ENCODE results near the gene MYO7B. TPM values are rescaled to one million over a fixed set of nuclear protein-coding genes. Genes with fewer than 3 reads are reported as not detected.

MYO7B gene
- total and polyA plus RNA-seq, 2 experiments from 2014 or later: 17.6 to 20.1 TPM

GRCh38 chr2:127490283-127490682, 45.2 kb upstream of the MYO7B start:
- no peak for DNase-seq (ENCODE audit: low spot score)
- Histone ChIP-seq H3K9me2 (replicated peaks; ENCODE audit: insufficient read depth) (no peaks in the 10 kb centered on the region), H2AFZ (no peak overlapping the region), H3K27ac (no peak overlapping the region), H3K36me3 (replicated peaks; ENCODE audit: insufficient read depth, low read depth) (no peaks in the 10 kb centered on the region), H3K4me3 (no peak overlapping the region), H4K20me1 (ENCODE audit: insufficient read depth, poor library complexity, severe bottlenecking) (no peaks in the 10 kb centered on the region), H3K4me1 (ENCODE audit: insufficient read depth) (no peaks in the 10 kb centered on the region), H3K9me3 (ENCODE audit: low read depth) (no peaks in the 10 kb centered on the region), H3K4me2 (no peak overlapping the region), H3K27me3 (no peaks in the 10 kb centered on the region), H3K79me2 (no peaks in the 10 kb centered on the region)
- WGBS (ENCODE audit: low lambda C conversion rate, missing lambda C conversion rate): 97% methylated on average over 4 of the region's 4 CpGs
- TF ChIP-seq CTCF (IDR thresholded peaks at IDR 0.05; ENCODE audit: poor library complexity): no peak
- no peak for TF ChIP-seq EZH2phosphoT487 (IDR thresholded peaks at IDR 0.05; ENCODE audit: low read depth, severe bottlenecking, unreplicated experiment)
- TF ChIP-seq EZH2 (IDR thresholded peaks at IDR 0.05; ENCODE audit: borderline replicate concordance): no peak

GRCh38 chr2:127498386-127498785, 37.1 kb upstream of the MYO7B start:
- Histone ChIP-seq H3K27ac (no peak overlapping the region), H3K9me3 (ENCODE audit: low read depth) (no peaks in the 10 kb centered on the region), H3K79me2 (peaks cover 15% of the 10 kb centered on the region), H3K4me1 (ENCODE audit: insufficient read depth) (no peaks in the 10 kb centered on the region), H3K9me2 (replicated peaks; ENCODE audit: insufficient read depth) (no peaks in the 10 kb centered on the region), H3K36me3 (replicated peaks; ENCODE audit: insufficient read depth, low read depth) (peaks cover 9% of the 10 kb centered on the region), H2AFZ (no peak overlapping the region), H3K4me2 (no peak overlapping the region), H4K20me1 (ENCODE audit: insufficient read depth, poor library complexity, severe bottlenecking) (no peaks in the 10 kb centered on the region), H3K27me3 (no peaks in the 10 kb centered on the region), H3K4me3 (no peak overlapping the region)
- no peak for DNase-seq (ENCODE audit: low spot score)
- TF ChIP-seq EZH2phosphoT487 (IDR thresholded peaks at IDR 0.05; ENCODE audit: low read depth, severe bottlenecking, unreplicated experiment) (no peak), CTCF (IDR thresholded peaks at IDR 0.05; ENCODE audit: poor library complexity) (no peak), EZH2 (IDR thresholded peaks at IDR 0.05; ENCODE audit: borderline replicate concordance) (no peak)
- 89% methylated on average over 2 of the region's 2 CpGs for WGBS (ENCODE audit: low lambda C conversion rate, missing lambda C conversion rate)

GRCh38 chr2:127503491-127503890, 32.0 kb upstream of the MYO7B start:
- Histone ChIP-seq H3K4me2 (no peak overlapping the region), H2AFZ (no peak overlapping the region), H3K9me2 (replicated peaks; ENCODE audit: insufficient read depth) (no peaks in the 10 kb centered on the region), H4K20me1 (ENCODE audit: insufficient read depth, poor library complexity, severe bottlenecking) (peaks cover 25% of the 10 kb centered on the region), H3K4me3 (no peak overlapping the region), H3K27me3 (no peaks in the 10 kb centered on the region), H3K79me2 (peaks cover 66% of the 10 kb centered on the region), H3K27ac (no peak overlapping the region), H3K4me1 (ENCODE audit: insufficient read depth) (peaks cover 9% of the 10 kb centered on the region), H3K36me3 (replicated peaks; ENCODE audit: insufficient read depth, low read depth) (peaks cover 13% of the 10 kb centered on the region), H3K9me3 (ENCODE audit: low read depth) (no peaks in the 10 kb centered on the region)
- no peak for TF ChIP-seq CTCF (IDR thresholded peaks at IDR 0.05; ENCODE audit: poor library complexity)
- no peak for TF ChIP-seq EZH2 (IDR thresholded peaks at IDR 0.05; ENCODE audit: borderline replicate concordance)
- TF ChIP-seq EZH2phosphoT487 (IDR thresholded peaks at IDR 0.05; ENCODE audit: low read depth, severe bottlenecking, unreplicated experiment): no peak
- DNase-seq (ENCODE audit: low spot score): no peak
- WGBS (ENCODE audit: low lambda C conversion rate, missing lambda C conversion rate): 100% methylated on average over 2 of the region's 2 CpGs

All from hepatocyte (in vitro differentiated cells).